ENCODE results near the gene LMNTD2. TPM values are rescaled to one million over a fixed set of nuclear protein-coding genes. Genes with fewer than 3 reads are reported as not detected.

Gene LMNTD2
- total RNA-seq, 2 donors from 2014 or later = 6.0 to 12.9 TPM

GRCh38 chr11:515131-515530 is 45.4 kb downstream of the LMNTD2 start:
- intact Hi-C loops (cut with DNase I) = no loop called here
- no peak for ATAC-seq
- no peak for DNase-seq
- 80 to 96% methylated on average over 6 of the region's 6 CpGs for WGBS, 2 donors
- peaks cover 12% of the 10 kb centered on the region for H3K4me1 ChIP-seq
- TF ChIP-seq CTCF (IDR thresholded peaks at IDR 0.05) (no peak), POLR2A (IDR thresholded peaks at IDR 0.05) (no peak)
- no peak overlapping the region for H3K4me3 ChIP-seq
- H3K27ac ChIP-seq = no peak overlapping the region
- no peaks in the 10 kb centered on the region for H3K36me3 ChIP-seq (replicated peaks in 1 of 2; ENCODE audit: insufficient read depth in 1 of 2, low read depth in 2 of 2)
- no peaks in the 10 kb centered on the region for H3K9me3 ChIP-seq
- no peaks in the 10 kb centered on the region for H3K27me3 ChIP-seq

- intact Hi-C loops (cut with DNase I) = no loop called here
Measured at GRCh38 chr11:514606-515005, 45.9 kb downstream of the LMNTD2 start.

GRCh38 chr11:512761-513595 is 47.6 kb downstream of the LMNTD2 start:
- no peaks in the 10 kb centered on the region for H3K36me3 ChIP-seq (replicated peaks in 1 of 2; ENCODE audit: insufficient read depth in 1 of 2, low read depth in 2 of 2)
- H3K27me3 ChIP-seq = no peaks in the 10 kb centered on the region
- ATAC-seq (no peak), DNase-seq (no peak)
- peaks cover 2% of the 10 kb centered on the region for H3K4me1 ChIP-seq
- H3K4me3 ChIP-seq = no peak overlapping the region
- WGBS, 2 donors = 90 to 91% methylated on average over 28 to 29 of the region's 29 CpGs
- H3K27ac ChIP-seq = no peak overlapping the region
- intact Hi-C loops (cut with DNase I) = no loop called here
- H3K9me3 ChIP-seq = no peaks in the 10 kb centered on the region
- no peak for TF ChIP-seq CTCF (IDR thresholded peaks at IDR 0.05)
- no peak for TF ChIP-seq POLR2A (IDR thresholded peaks at IDR 0.05)

More at GRCh38 chr11:514606-515005, 45.9 kb downstream of the LMNTD2 start:
- no peaks in the 10 kb centered on the region for H3K9me3 ChIP-seq
- no peak overlapping the region for H3K4me3 ChIP-seq
- peaks cover 12% of the 10 kb centered on the region for H3K4me1 ChIP-seq
- no peak overlapping the region for H3K27ac ChIP-seq
- 87 to 94% methylated on average over 9 to 10 of the region's 10 CpGs for WGBS, 2 donors
- no peak for ATAC-seq
- no peaks in the 10 kb centered on the region for H3K36me3 ChIP-seq (replicated peaks in 1 of 2; ENCODE audit: insufficient read depth in 1 of 2, low read depth in 2 of 2)
- no peaks in the 10 kb centered on the region for H3K27me3 ChIP-seq
- no peak for DNase-seq
- no peak for TF ChIP-seq POLR2A (IDR thresholded peaks at IDR 0.05)
- no peak for TF ChIP-seq CTCF (IDR thresholded peaks at IDR 0.05)

GRCh38 chr11:508956-509355 is 51.6 kb downstream of the LMNTD2 start:
- no peak for TF ChIP-seq POLR2A (IDR thresholded peaks at IDR 0.05)
- no peak for TF ChIP-seq CTCF (IDR thresholded peaks at IDR 0.05)

More at GRCh38 chr11:508956-509355, 51.6 kb downstream of the LMNTD2 start:
- ATAC-seq (no peak), DNase-seq (no peak)
- no peaks in the 10 kb centered on the region for H3K9me3 ChIP-seq
- no peak overlapping the region for H3K4me3 ChIP-seq
- H3K27me3 ChIP-seq = no peaks in the 10 kb centered on the region
- H3K4me1 ChIP-seq = peaks cover 30% of the 10 kb centered on the region
- no peaks in the 10 kb centered on the region for H3K36me3 ChIP-seq (replicated peaks in 1 of 2; ENCODE audit: insufficient read depth in 1 of 2, low read depth in 2 of 2)
- WGBS, 2 donors = 84 to 85% methylated on average over 5 of the region's 5 CpGs
- intact Hi-C loops (cut with DNase I) = no loop called here
- no peak overlapping the region for H3K27ac ChIP-seq
